ENCODE data around the gene NUP50.

NUP50 gene

DNA sequence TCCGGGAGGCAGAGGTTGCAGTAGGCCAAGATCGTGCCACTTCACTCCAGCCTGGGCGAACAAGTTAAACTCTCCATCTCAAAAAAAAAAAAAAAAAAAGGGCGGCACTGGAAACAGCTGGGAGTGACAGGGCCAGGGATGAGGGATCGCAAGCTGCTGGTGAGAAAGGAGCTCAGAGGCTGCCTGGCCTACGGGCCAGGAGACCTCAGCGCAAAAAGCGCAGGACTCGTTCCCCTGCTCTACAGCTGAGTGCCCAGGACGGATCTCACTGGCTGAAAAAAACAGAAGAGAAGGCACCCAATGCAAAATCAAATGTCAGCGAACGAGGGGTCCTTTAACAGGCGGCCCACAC is 650 bp upstream of the NUP50 start (continued):
- TF ChIP-seq, protein P1, sequence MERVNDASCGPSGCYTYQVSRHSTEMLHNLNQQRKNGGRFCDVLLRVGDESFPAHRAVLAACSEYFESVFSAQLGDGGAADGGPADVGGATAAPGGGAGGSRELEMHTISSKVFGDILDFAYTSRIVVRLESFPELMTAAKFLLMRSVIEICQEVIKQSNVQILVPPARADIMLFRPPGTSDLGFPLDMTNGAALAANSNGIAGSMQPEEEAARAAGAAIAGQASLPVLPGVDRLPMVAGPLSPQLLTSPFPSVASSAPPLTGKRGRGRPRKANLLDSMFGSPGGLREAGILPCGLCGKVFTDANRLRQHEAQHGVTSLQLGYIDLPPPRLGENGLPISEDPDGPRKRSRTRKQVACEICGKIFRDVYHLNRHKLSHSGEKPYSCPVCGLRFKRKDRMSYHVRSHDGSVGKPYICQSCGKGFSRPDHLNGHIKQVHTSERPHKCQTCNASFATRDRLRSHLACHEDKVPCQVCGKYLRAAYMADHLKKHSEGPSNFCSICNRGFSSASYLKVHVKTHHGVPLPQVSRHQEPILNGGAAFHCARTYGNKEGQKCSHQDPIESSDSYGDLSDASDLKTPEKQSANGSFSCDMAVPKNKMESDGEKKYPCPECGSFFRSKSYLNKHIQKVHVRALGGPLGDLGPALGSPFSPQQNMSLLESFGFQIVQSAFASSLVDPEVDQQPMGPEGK (CRISPR knock-in tag; IDR thresholded peaks at IDR 0.05; ENCODE audit: borderline replicate concordance) = no peak
- TF ChIP-seq ARNTL (CRISPR knock-in tag; IDR thresholded peaks at IDR 0.05; ENCODE audit: borderline replicate concordance, low read depth) = no peak
- no peak for TF ChIP-seq GLIS3 (CRISPR knock-in tag; IDR thresholded peaks at IDR 0.05)

DNA sequence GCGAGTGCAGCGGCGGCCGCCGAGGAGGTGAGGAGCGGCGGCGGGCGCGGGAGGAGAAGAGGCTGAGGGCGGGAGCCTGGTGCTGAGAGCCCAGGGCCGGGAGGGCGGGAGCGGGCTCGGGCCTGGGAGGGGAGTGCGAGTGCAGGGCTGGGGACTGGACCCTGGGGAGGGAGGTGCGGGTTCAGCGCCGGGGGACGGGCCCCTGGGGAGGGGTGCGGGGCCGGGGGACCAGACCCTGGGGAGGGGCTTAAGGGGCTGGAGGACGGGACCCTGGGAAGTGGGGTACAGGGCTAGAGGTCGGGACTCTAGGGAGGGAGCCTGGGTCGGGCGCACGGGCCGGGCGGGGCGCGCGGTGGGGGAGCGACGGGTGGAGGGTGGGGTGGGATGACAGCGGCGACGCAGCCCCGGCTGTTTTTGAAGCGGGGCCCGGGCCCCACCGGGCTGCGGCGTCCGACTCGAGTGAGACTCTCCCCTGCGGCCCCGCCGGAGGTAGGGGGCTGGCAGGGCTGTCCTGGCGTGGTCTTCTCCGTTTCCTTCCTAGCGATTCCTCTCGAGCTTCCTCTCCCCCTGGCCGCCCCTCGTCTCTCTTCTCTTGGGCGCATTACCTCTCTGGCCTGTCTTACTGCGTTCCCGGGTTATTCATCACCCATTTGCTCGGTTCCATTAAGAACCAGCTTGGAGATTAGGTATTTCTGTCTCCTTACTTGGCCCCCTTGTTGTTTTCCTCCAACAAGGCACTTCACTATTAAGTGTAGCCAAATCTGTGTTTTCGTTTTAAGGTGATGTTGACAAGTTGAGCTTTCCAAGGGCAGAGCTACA is 754 bp downstream of the NUP50 start:
- TF ChIP-seq RARB (CRISPR knock-in tag; IDR thresholded peaks at IDR 0.05) (no peak), CSDC2 (CRISPR knock-in tag; IDR thresholded peaks at IDR 0.05) (no peak), SNAI2 (CRISPR knock-in tag; IDR thresholded peaks at IDR 0.05) (no peak), OSR1 (CRISPR knock-in tag; IDR thresholded peaks at IDR 0.05) (no peak), TCF4 (CRISPR knock-in tag; IDR thresholded peaks at IDR 0.05; ENCODE audit: borderline replicate concordance) (no peak), ZFP30 (CRISPR knock-in tag; IDR thresholded peaks at IDR 0.05) (no peak), ZC3H10 (CRISPR knock-in tag; IDR thresholded peaks at IDR 0.05) (no peak), TOX (CRISPR knock-in tag; IDR thresholded peaks at IDR 0.05; ENCODE audit: borderline replicate concordance) (no peak), ZNF565 (CRISPR knock-in tag; conservative IDR thresholded peaks at IDR 0.05; ENCODE audit: low read depth) (no peak)
- TF ChIP-seq, protein P2, sequence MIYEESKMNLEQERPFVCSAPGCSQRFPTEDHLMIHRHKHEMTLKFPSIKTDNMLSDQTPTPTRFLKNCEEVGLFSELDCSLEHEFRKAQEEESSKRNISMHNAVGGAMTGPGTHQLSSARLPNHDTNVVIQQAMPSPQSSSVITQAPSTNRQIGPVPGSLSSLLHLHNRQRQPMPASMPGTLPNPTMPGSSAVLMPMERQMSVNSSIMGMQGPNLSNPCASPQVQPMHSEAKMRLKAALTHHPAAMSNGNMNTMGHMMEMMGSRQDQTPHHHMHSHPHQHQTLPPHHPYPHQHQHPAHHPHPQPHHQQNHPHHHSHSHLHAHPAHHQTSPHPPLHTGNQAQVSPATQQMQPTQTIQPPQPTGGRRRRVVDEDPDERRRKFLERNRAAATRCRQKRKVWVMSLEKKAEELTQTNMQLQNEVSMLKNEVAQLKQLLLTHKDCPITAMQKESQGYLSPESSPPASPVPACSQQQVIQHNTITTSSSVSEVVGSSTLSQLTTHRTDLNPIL (CRISPR knock-in tag; IDR thresholded peaks at IDR 0.05; ENCODE audit: low read depth) = no peak
- TF ChIP-seq, protein P3, sequence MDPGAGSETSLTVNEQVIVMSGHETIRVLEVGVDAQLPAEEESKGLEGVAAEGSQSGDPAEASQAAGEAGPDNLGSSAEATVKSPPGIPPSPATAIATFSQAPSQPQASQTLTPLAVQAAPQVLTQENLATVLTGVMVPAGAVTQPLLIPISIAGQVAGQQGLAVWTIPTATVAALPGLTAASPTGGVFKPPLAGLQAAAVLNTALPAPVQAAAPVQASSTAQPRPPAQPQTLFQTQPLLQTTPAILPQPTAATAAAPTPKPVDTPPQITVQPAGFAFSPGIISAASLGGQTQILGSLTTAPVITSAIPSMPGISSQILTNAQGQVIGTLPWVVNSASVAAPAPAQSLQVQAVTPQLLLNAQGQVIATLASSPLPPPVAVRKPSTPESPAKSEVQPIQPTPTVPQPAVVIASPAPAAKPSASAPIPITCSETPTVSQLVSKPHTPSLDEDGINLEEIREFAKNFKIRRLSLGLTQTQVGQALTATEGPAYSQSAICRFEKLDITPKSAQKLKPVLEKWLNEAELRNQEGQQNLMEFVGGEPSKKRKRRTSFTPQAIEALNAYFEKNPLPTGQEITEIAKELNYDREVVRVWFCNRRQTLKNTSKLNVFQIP (CRISPR knock-in tag; IDR thresholded peaks at IDR 0.05; ENCODE audit: borderline replicate concordance, low read depth) = no peak
- ATAC-seq = peak; percentile 52

DNA sequence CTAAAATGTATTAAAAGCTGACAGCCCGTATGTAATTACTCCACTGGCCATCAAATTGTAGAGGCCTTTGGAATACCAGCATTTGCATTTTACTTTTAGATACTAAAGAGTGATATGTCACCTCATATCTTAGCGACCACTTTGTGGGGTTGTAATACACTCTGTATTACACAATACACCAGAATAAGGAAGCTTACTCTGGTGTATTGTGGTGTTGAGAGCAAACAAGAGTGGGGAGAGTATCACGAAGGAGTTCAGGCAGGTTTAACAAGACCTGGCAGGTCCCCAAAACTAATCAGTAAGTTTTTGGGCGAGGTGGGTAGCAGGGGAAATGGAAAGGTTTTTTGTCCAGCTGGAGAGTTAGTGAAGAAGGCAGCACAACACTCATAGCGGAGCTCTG is 3.2 kb downstream of the NUP50 start:
- no peak for ATAC-seq
- TF ChIP-seq TOX (CRISPR knock-in tag; IDR thresholded peaks at IDR 0.05; ENCODE audit: borderline replicate concordance) = no peak
- TF ChIP-seq, protein P1 (CRISPR knock-in tag; IDR thresholded peaks at IDR 0.05; ENCODE audit: borderline replicate concordance) = no peak

DNA sequence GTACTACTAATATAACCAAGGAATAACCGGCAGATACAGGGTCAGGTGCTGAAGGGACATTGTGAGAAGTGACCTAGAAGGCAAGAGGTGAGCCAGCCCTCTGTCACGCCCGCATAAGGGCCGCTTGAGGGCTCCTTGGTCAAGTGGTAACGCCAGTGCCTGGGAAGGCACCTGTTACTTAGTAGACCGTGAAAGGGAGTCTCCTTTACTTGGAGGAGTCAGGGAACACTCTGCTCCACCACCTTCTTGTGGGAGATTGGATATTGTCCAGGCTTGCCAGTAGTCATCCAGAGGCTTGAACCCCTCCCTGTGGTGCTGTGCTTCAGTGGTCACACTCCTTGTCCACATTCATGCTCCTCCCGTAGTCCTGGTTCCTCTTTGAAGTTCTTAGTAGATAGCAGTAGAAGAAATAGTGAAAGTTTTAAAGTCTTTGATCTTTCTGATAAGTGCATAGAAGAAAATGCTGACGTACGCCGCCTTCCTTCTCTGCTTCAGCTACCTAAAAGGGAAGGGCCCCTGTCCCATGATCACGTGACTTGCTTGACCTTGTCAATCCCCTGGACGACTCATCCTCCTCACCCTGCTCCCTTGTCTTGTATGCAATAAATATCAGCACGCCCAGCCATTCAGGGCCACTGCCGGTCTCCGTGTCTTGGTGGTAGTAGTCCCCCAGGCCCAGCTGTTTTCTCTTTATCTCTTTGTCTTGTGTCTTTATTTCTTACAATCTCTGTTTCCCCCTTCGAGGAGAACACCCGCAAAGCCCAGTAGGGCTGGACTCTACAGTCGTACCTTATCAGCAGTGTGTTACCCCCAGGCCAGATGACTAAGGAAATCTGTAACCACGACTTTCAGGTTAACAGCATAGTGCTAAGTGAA is 6.1 kb downstream of the NUP50 start:
- no peak for ATAC-seq
- TF ChIP-seq ISL1 (CRISPR knock-in tag; IDR thresholded peaks at IDR 0.05) (no peak), TOX (CRISPR knock-in tag; IDR thresholded peaks at IDR 0.05; ENCODE audit: borderline replicate concordance) (no peak), CSDC2 (CRISPR knock-in tag; IDR thresholded peaks at IDR 0.05) (no peak), ZNF8 (CRISPR knock-in tag; IDR thresholded peaks at IDR 0.05) (no peak), ZFP30 (CRISPR knock-in tag; IDR thresholded peaks at IDR 0.05) (no peak), ARNTL (CRISPR knock-in tag; IDR thresholded peaks at IDR 0.05; ENCODE audit: borderline replicate concordance, low read depth) (no peak), ZFP3 (CRISPR knock-in tag; IDR thresholded peaks at IDR 0.05) (no peak), ZC3H10 (CRISPR knock-in tag; IDR thresholded peaks at IDR 0.05) (no peak), TCF4 (CRISPR knock-in tag; IDR thresholded peaks at IDR 0.05; ENCODE audit: borderline replicate concordance) (no peak), ZNF70 (CRISPR knock-in tag; IDR thresholded peaks at IDR 0.05) (no peak), SNAI2 (CRISPR knock-in tag; IDR thresholded peaks at IDR 0.05) (no peak), ZNF565 (CRISPR knock-in tag; conservative IDR thresholded peaks at IDR 0.05; ENCODE audit: low read depth) (no peak), OSR1 (CRISPR knock-in tag; IDR thresholded peaks at IDR 0.05) (no peak)
- TF ChIP-seq, protein P4, sequence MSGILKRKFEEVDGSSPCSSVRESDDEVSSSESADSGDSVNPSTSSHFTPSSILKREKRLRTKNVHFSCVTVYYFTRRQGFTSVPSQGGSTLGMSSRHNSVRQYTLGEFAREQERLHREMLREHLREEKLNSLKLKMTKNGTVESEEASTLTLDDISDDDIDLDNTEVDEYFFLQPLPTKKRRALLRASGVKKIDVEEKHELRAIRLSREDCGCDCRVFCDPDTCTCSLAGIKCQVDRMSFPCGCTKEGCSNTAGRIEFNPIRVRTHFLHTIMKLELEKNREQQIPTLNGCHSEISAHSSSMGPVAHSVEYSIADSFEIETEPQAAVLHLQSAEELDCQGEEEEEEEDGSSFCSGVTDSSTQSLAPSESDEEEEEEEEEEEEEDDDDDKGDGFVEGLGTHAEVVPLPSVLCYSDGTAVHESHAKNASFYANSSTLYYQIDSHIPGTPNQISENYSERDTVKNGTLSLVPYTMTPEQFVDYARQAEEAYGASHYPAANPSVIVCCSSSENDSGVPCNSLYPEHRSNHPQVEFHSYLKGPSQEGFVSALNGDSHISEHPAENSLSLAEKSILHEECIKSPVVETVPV (CRISPR knock-in tag; IDR thresholded peaks at IDR 0.05) = no peak
- TF ChIP-seq, protein P1 (CRISPR knock-in tag; IDR thresholded peaks at IDR 0.05; ENCODE audit: borderline replicate concordance) = no peak
- TF ChIP-seq, protein P2 (CRISPR knock-in tag; IDR thresholded peaks at IDR 0.05; ENCODE audit: low read depth) = no peak
